Upper lobe of right lung (tissue), 1 donor: ENCODE results near the gene OPCML. TPM values are rescaled to one million over a fixed set of nuclear protein-coding genes. Genes with fewer than 3 reads are reported as not detected.

ENCODE experiments used
- ATAC-seq: fragments of 200-7000 bp; cut with Tn5 transposase; one replicate; pipeline ENCODE4 v1.9.1; 2020; ENCODE audit warnings: mild to moderate bottlenecking, moderate library complexity
- DNase-seq: peaks from one replicate; pipeline ENCODE4 v3.0.0-alpha.2; 2020
- H3K27ac ChIP-seq: fragments of 200-600 bp; one replicate; pipeline ENCODE4 v1.8.0; 2022
- H3K27me3 ChIP-seq: fragments of 200-600 bp; one replicate; pipeline ENCODE4 v1.8.0; 2022; ENCODE audit warnings: mild to moderate bottlenecking
- H3K36me3 ChIP-seq: fragments of 200-600 bp; one replicate; pipeline ENCODE4 v1.8.0; 2022
- H3K4me1 ChIP-seq: fragments of 200-600 bp; one replicate; pipeline ENCODE4 v1.8.0; 2022
- H3K4me3 ChIP-seq: fragments of 200-600 bp; one replicate; pipeline ENCODE4 v1.8.0; 2022; ENCODE audit warnings: mild to moderate bottlenecking
- H3K9me3 ChIP-seq: fragments of 200-600 bp; one replicate; pipeline ENCODE4 v1.8.0; 2022
- CTCF ChIP-seq: fragments of 200-600 bp; IDR thresholded peaks from one replicate; pipeline ENCODE4 v1.8.0; 2022; ENCODE audit warnings: antibody characterized with exemption
- intact Hi-C: fragments of 100-400 bp; cut with DNase I; formaldehyde crosslinking; loops from one replicate; pipeline ENCODE4 v1.11.0; 2022
- total RNA-seq: library from RNA; stranded (reverse); fragmentation: NEBNext Ultra II Directional; extraction: Animal tissue kit (Norgen Biotek cat#: 25700); gene quantifications from one replicate; pipeline ENCODE4 v1.2.1, GENCODE V29; 2021
- donor health status: DM: no; HTN: yes; CAD: no; lungs with severe emphysema.

OPCML gene
- total RNA-seq, 1 donor from 2014 or later = not detected

DNA sequence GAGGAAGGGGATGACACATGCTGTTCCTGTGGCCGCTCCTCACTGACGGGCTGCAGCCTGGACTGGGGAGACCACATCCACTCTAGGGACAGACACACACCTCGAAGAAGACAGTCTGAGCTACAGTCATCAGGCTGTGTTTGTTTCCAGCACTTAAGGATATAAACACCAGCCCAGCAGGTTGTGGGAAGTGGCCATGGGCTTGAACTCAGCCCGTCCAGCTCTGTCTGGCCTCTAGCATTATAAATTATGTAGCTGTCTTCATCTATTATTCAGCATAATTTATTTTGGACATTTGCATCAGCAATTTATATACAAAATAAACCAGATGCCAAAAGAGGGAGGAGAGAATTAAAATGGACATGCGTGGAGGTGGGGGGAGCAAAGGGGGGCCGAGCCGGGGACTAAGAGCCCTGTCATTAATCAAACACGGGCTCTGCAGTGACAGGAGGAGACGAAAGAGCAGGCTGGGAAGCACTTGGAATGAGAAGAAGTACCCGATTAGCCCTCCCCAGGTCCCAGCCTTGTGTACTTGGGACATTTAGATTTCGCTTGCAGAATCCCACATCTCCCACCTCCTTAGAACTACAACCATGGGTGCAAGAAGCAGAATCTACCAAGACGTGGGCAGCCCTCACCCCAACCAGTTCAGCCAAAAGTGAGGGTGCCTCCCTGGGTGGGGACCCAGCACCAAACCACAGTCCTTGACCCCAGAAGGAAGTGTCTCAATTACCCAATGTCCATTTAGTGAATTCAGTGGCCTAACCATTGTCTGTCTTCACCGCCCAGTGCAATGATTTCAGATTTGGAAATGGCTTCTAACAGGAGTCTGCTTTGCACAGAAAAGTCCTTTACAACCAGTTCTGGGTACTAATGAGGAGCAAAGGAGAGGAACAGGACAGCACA is 309.6 kb downstream of the OPCML start:
- Histone ChIP-seq H3K27me3 (no peaks in the 10 kb centered on the region), H3K9me3 (no peaks in the 10 kb centered on the region)
- intact Hi-C loops = no loop called here

DNA sequence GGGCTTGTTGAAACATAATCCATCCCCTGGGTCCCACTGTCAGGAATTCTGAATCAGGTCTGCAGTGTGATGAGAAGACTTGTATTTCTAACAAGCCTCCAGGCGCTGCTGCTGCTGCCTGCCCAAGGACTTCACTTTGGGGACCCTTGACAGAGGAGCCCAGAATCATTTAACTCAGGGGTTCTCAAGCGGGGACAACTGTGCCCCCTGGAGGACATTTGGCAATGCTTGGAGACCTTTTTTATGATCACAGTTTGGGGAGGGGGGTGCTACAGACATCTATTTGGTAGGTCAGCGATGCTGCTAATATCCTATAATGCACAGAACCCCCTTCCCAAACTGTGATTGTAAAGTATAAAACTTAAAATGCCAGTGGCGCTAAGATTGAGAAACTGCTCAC is 312.8 kb downstream of the OPCML start:
- ATAC-seq (no peak), DNase-seq (no peak)
- H3K4me3 ChIP-seq = no peak overlapping the region
- TF ChIP-seq CTCF = no peak
- no peaks in the 10 kb centered on the region for H3K4me1 ChIP-seq
- intact Hi-C loops = no loop called here
- no peak overlapping the region for H3K27ac ChIP-seq
- H3K9me3 ChIP-seq = no peaks in the 10 kb centered on the region
- no peaks in the 10 kb centered on the region for H3K27me3 ChIP-seq
- no peaks in the 10 kb centered on the region for H3K36me3 ChIP-seq

More for the DNA sequence above, 309.6 kb downstream of the OPCML start:
- H3K4me3 ChIP-seq = no peak overlapping the region
- ATAC-seq (peak; percentile 55), DNase-seq (no peak)
- no peak overlapping the region for H3K27ac ChIP-seq
- no peak for TF ChIP-seq CTCF
- no peaks in the 10 kb centered on the region for H3K4me1 ChIP-seq
- H3K36me3 ChIP-seq = no peaks in the 10 kb centered on the region

DNA sequence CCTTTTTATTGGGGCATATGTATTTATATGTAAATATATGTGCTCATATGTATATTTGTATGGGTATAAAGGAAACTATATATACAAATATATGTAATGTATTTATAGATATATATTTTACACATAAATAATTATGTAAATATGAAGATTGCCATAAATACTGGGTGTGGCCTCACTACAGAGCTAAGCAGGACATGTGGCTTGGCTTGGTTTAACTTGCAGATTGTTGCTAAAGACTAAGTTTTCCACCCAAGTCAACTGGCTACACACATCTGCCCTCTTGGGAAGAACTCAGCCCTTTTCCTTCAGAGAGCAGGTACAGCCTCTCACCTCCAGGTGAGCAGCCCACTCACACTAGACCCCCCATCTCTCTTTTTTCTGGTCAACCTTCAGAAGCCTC is 315.5 kb downstream of the OPCML start:
- Histone ChIP-seq H3K4me1 (no peaks in the 10 kb centered on the region), H3K27me3 (no peaks in the 10 kb centered on the region), H3K27ac (no peak overlapping the region), H3K9me3 (no peaks in the 10 kb centered on the region), H3K4me3 (no peak overlapping the region), H3K36me3 (no peaks in the 10 kb centered on the region)
- intact Hi-C loops = no loop called here
- no peak for DNase-seq
- no peak for TF ChIP-seq CTCF
- ATAC-seq = no peak

GRCh38 chr11:133215596-133216230 is 316.6 kb downstream of the OPCML start:
- Histone ChIP-seq H3K36me3 (no peaks in the 10 kb centered on the region), H3K4me3 (no peak overlapping the region), H3K9me3 (no peaks in the 10 kb centered on the region), H3K27me3 (no peaks in the 10 kb centered on the region), H3K4me1 (no peaks in the 10 kb centered on the region), H3K27ac (no peak overlapping the region)
- ATAC-seq (no peak), DNase-seq (no peak)
- no peak for TF ChIP-seq CTCF
- intact Hi-C loops = no loop called here

DNA sequence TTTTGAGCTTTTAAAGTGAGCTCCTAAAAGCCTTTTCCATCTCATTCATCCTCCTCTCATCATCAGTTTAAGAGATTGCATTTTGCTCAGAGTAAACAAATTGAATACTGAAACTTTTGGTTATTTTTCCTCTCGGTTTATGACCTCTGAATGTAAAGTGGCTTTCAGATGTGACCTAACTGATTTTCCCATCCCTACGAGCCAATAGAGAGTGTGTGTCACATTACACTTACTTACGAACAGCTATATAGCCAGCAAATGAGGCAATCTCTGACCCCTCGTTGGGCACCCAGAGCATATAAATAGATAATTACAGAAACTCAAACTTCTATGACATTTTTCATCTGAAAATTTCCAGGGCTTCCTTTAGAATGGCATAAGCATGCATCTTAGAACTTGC is 317.7 kb downstream of the OPCML start:
- H3K36me3 ChIP-seq = no peaks in the 10 kb centered on the region
- ATAC-seq (no peak), DNase-seq (no peak)
- H3K4me3 ChIP-seq = no peak overlapping the region
- H3K9me3 ChIP-seq = no peaks in the 10 kb centered on the region
- H3K27me3 ChIP-seq = no peaks in the 10 kb centered on the region
- TF ChIP-seq CTCF = no peak
- H3K27ac ChIP-seq = no peak overlapping the region
- H3K4me1 ChIP-seq = no peaks in the 10 kb centered on the region
- intact Hi-C loops = no loop called here
